GM19035 (cell line): ENCODE data around the gene CTTN.

Experiments used
- ATAC-seq: cut with Tn5 transposase; IDR thresholded peaks from one replicate; pipeline ENCODE4 v1.9.1; 2021; ENCODE audit not compliant: unreplicated experiment

Gene CTTN

GRCh38 chr11:70472240-70472639 lies 73.9 kb downstream of the CTTN start:
- ATAC-seq = no peak

- no peak for ATAC-seq
Measured at GRCh38 chr11:70473186-70473872, 75.0 kb downstream of the CTTN start.

- ATAC-seq = no peak
Measured at GRCh38 chr11:70473873-70474690, 75.8 kb downstream of the CTTN start.

GRCh38 chr11:70474710-70475109 lies 76.4 kb downstream of the CTTN start:
- ATAC-seq = no peak

- ATAC-seq = no peak
Measured at GRCh38 chr11:70476669-70477068, 78.3 kb downstream of the CTTN start.

- ATAC-seq = no peak
Measured at GRCh38 chr11:70477176-70477575, 78.8 kb downstream of the CTTN start.

GRCh38 chr11:70477609-70478008 lies 79.3 kb downstream of the CTTN start:
- no peak for ATAC-seq

- ATAC-seq = no peak
Measured at GRCh38 chr11:70478166-70478890, 80.0 kb downstream of the CTTN start.

GRCh38 chr11:70480711-70481110 lies 82.4 kb downstream of the CTTN start:
- ATAC-seq = no peak

- no peak for ATAC-seq
Measured at GRCh38 chr11:70481625-70482528, 83.5 kb downstream of the CTTN start.

GRCh38 chr11:70482529-70482917 lies 84.2 kb downstream of the CTTN start:
- no peak for ATAC-seq

GRCh38 chr11:70483077-70483861 lies 84.9 kb downstream of the CTTN start:
- ATAC-seq = no peak

GRCh38 chr11:70483917-70484316 lies 85.6 kb downstream of the CTTN start:
- no peak for ATAC-seq

- no peak for ATAC-seq
Measured at GRCh38 chr11:70485326-70486025, 87.1 kb downstream of the CTTN start.

- ATAC-seq = no peak
Measured at GRCh38 chr11:70486026-70486415, 87.7 kb downstream of the CTTN start.
